HEK293 (cell line): Measurements from ENCODE around the gene ESRRA.

Experiments
- CTCF ChIA-PET: fragments of 350-600 bp; formaldehyde crosslinking; extraction: SDS; loops from one replicate; lab custom pipeline; 2021; ENCODE audit warnings: antibody characterized with exemption; lab: Yijun Ruan, JAX
- POLR2A ChIA-PET: fragments of 300-600 bp; formaldehyde crosslinking; extraction: SDS; loops from one replicate; lab custom pipeline; 2020; ENCODE audit warnings: antibody characterized with exemption, inconsistent platforms; lab: Yijun Ruan, JAX
- H3K27ac ChIP-seq: fragments of 200-500 bp; sonication (Bioruptor generic); 2 replicates; pipeline ENCODE4 v1.5.1; 2014; ENCODE audit warnings: low read depth, low read length, control low read depth, inconsistent platforms; ENCODE audit errors: extremely low read depth
- H3K36me3 ChIP-seq, 2 experiments: fragments of 200-500 bp in 1 of 2; sonication (Bioruptor generic) in 1 of 2; 1 replicate in 1 of 2; 2 replicates in 1 of 2; pipeline ENCODE4 v1.5.1; 2014 to 2017; ENCODE audit warnings: inconsistent platforms in 2 of 2, low read length in 2 of 2; ENCODE audit not compliant: control insufficient read depth in 2 of 2, insufficient read depth in 1 of 2
- H3K4me1 ChIP-seq: fragments of 200-500 bp; sonication (Bioruptor generic); 2 replicates; pipeline ENCODE4 v1.5.1; 2014; ENCODE audit warnings: mild to moderate bottlenecking, low read length, inconsistent platforms; ENCODE audit not compliant: control insufficient read depth, insufficient read depth
- H3K4me3 ChIP-seq: 2 replicates; pipeline ENCODE4 v1.5.1; 2011; ENCODE audit warnings: low read depth, mild to moderate bottlenecking, control low read depth, low read length, moderate library complexity
- H3K9me3 ChIP-seq: fragments of 200-500 bp; sonication (Bioruptor generic); 2 replicates; pipeline ENCODE4 v1.5.1; 2014; ENCODE audit warnings: low read depth, low read length, inconsistent platforms; ENCODE audit not compliant: control insufficient read depth, insufficient read depth
- CTCF ChIP-seq: fragments of 450-650 bp; formaldehyde crosslinking; IDR thresholded peaks from 2 replicates; pipeline ENCODE4 v1.5.1; 2016; ENCODE audit warnings: missing biosample characterization, missing genetic modification characterization
- GLI4 ChIP-seq: fragments of 450-650 bp; formaldehyde crosslinking; IDR thresholded peaks from 2 replicates; pipeline ENCODE4 v1.5.1; 2016; ENCODE audit warnings: missing biosample characterization, missing genetic modification characterization
- HOXA7 ChIP-seq: sonication (generic); formaldehyde crosslinking; IDR thresholded peaks from 2 replicates; pipeline ENCODE4 v1.8.1; 2022; ENCODE audit warnings: missing genetic modification reagents, borderline replicate concordance
- KLF10 ChIP-seq: fragments of 450-650 bp; IDR thresholded peaks from 2 replicates; pipeline ENCODE4 v1.5.1; 2018; ENCODE audit warnings: missing biosample characterization, mild to moderate bottlenecking, missing genetic modification characterization
- MYNN ChIP-seq: fragments of 450-650 bp; formaldehyde crosslinking; IDR thresholded peaks from 2 replicates; pipeline ENCODE4 v1.5.1; 2016; ENCODE audit warnings: missing biosample characterization, missing genetic modification characterization, borderline replicate concordance
- REPIN1 ChIP-seq: fragments of 450-650 bp; formaldehyde crosslinking; IDR thresholded peaks from 2 replicates; pipeline ENCODE4 v1.5.1; 2017; ENCODE audit warnings: missing biosample characterization, missing genetic modification characterization, low read depth
- SCRT2 ChIP-seq: fragments of 450-650 bp; formaldehyde crosslinking; IDR thresholded peaks from 2 replicates; pipeline ENCODE4 v1.5.1; 2016; ENCODE audit warnings: missing biosample characterization, missing genetic modification characterization
- TCF7L2 ChIP-seq: IDR thresholded peaks from 2 replicates; pipeline ENCODE4 v1.6.1; 2011; ENCODE audit warnings: low read depth, mild to moderate bottlenecking, inconsistent platforms, low read length, moderate library complexity, borderline replicate concordance
- ZBTB49 ChIP-seq: fragments of 450-650 bp; formaldehyde crosslinking; IDR thresholded peaks from 2 replicates; pipeline ENCODE4 v1.5.1; 2016; ENCODE audit warnings: missing biosample characterization, missing genetic modification characterization, low read depth
- ZBTB7A ChIP-seq: fragments of 450-650 bp; formaldehyde crosslinking; IDR thresholded peaks from 2 replicates; pipeline ENCODE4 v1.5.1; 2016; ENCODE audit warnings: low read depth, missing biosample characterization, missing genetic modification characterization
- ZFHX2 ChIP-seq: fragments of 450-650 bp; formaldehyde crosslinking; conservative IDR thresholded peaks from 2 replicates; pipeline ENCODE4 v1.5.1; 2016; ENCODE audit warnings: missing biosample characterization, missing genetic modification characterization
- ZNF112 ChIP-seq: fragments of 450-650 bp; formaldehyde crosslinking; IDR thresholded peaks from 2 replicates; pipeline ENCODE4 v1.5.0; 2017; ENCODE audit warnings: missing biosample characterization, missing genetic modification characterization
- ZNF121 ChIP-seq: fragments of 450-650 bp; formaldehyde crosslinking; IDR thresholded peaks from 2 replicates; pipeline ENCODE4 v1.5.1; 2016; ENCODE audit warnings: missing biosample characterization, missing genetic modification characterization
- ZNF138 ChIP-seq: fragments of 450-650 bp; formaldehyde crosslinking; IDR thresholded peaks from 2 replicates; pipeline ENCODE4 v1.5.1; 2016; ENCODE audit warnings: missing biosample characterization, missing genetic modification characterization, borderline replicate concordance
- ZNF140 ChIP-seq: fragments of 450-650 bp; formaldehyde crosslinking; IDR thresholded peaks from 2 replicates; pipeline ENCODE4 v1.5.1; 2016; ENCODE audit warnings: missing biosample characterization, missing genetic modification characterization
- ZNF146 ChIP-seq: fragments of 450-650 bp; formaldehyde crosslinking; IDR thresholded peaks from 2 replicates; pipeline ENCODE4 v1.5.1; 2016; ENCODE audit warnings: missing biosample characterization, missing genetic modification characterization
- ZNF169 ChIP-seq: fragments of 450-650 bp; formaldehyde crosslinking; IDR thresholded peaks from 2 replicates; pipeline ENCODE4 v1.5.1; 2016; ENCODE audit warnings: missing biosample characterization, missing genetic modification characterization
- ZNF26 ChIP-seq: fragments of 450-650 bp; formaldehyde crosslinking; IDR thresholded peaks from 2 replicates; pipeline ENCODE4 v1.5.1; 2016; ENCODE audit warnings: missing biosample characterization, missing genetic modification characterization
- ZNF335 ChIP-seq: fragments of 450-650 bp; formaldehyde crosslinking; conservative IDR thresholded peaks from 2 replicates; pipeline ENCODE4 v1.5.1; 2016; ENCODE audit warnings: missing biosample characterization, missing genetic modification characterization
- ZNF426 ChIP-seq: fragments of 450-650 bp; formaldehyde crosslinking; IDR thresholded peaks from 2 replicates; pipeline ENCODE4 v1.5.1; 2017; ENCODE audit warnings: missing biosample characterization, missing genetic modification characterization, mild to moderate bottlenecking, inconsistent platforms, moderate library complexity
- ZNF433 ChIP-seq: fragments of 450-650 bp; formaldehyde crosslinking; IDR thresholded peaks from 2 replicates; pipeline ENCODE4 v1.5.1; 2016; ENCODE audit warnings: missing biosample characterization, missing genetic modification characterization, low read depth
- ZNF707 ChIP-seq: fragments of 450-650 bp; formaldehyde crosslinking; IDR thresholded peaks from 2 replicates; pipeline ENCODE4 v1.5.1; 2016; ENCODE audit warnings: missing biosample characterization, missing genetic modification characterization
- TF ChIP-seq, protein P1 (sequence below): fragments of 450-650 bp; formaldehyde crosslinking; IDR thresholded peaks from 2 replicates; pipeline ENCODE4 v1.5.1; 2016; ENCODE audit warnings: missing biosample characterization, missing genetic modification characterization

The ESRRA gene

GRCh38 chr11:64267207-64267945 is 37.9 kb upstream of the ESRRA start:
- Histone ChIP-seq H3K4me3 (no peak overlapping the region), H3K36me3 (peaks cover 0 to 44% of the 10 kb centered on the region in 2 experiments; a peak in 1 of 3 replicates), H3K9me3 (no peaks in the 10 kb centered on the region), H3K4me1 (peaks cover 2% of the 10 kb centered on the region; the same call in 1 of the 2 replicates), H3K27ac (no peak overlapping the region; the same call in 1 of the 2 replicates)
- POLR2A ChIA-PET: interaction anchor here (0.6 to 7.0 kb wide), 7 partner anchors 9 to 53 kb away, joined by 3 to 96 read pairs (median 5); partner anchors contain the start of genes BAD, FKBP2, GPR137 and PLCB3
- CTCF ChIA-PET: interaction anchor here (0.6 to 6.8 kb wide), 6 partner anchors 16 to 383 kb away, joined by 3 to 81 read pairs (median 4); partner anchors contain the start of genes CATSPERZ, ESRRA and PLCB3
- TF ChIP-seq ZNF433 (tag by site-specific recombination) (no peak), ZBTB7A (tag by site-specific recombination) (no peak), SCRT2 (peak; percentile 50), ZNF335 (no peak)

DNA sequence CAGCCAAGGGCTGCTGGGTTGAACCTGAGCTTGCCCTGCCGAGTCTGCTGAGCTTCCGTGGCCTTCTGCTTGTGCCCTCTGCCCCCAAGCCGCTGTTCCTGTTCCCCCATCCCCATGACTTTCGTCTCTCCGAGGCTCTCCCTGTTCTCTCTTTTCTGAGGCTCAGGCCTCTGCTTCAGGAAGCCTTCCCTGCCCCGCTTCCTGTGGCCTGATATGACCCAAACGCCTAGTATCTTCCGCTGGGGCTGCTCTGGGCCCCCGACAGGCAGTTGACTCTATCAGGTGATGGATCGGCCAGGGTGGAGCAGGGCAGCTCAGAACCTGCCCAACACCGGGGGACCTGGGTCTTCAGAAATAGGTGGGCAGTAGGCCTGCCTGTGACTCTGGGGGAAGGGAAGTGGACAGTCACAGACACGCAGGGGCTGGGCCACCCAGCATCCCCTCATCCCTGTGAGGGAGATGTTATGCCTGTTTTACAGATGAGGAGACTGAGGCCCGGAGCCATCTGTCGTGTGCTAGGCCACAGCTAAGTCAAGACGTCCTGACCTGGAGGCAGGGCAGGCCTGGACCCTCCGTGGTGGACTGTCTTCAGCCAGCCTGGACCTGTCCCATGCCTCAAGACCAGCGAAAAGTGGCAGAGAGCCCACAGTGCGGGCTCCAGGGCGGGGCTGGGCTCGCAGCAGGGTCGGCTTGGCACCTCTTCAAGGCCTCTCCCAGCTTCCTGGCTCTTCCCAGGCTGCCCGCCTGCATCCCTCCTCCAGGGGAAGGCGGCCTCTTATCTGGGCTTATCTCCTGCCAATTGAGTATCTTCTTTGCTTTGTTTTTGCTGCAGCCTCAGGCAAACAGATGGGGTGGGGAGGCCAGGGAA is 37.1 kb upstream of the ESRRA start:
- POLR2A ChIA-PET: interaction anchor here (0.6 to 7.0 kb wide), 11 partner anchors 10 to 87 kb away, joined by 3 to 96 read pairs (median 5); partner anchors contain the start of genes BAD, FERMT3, FKBP2 and GPR137
- H3K4me1 ChIP-seq: peaks cover 2% of the 10 kb centered on the region; the same call in 1 of the 2 replicates
- TF ChIP-seq ZNF426 (no peak), ZBTB49 (tag by site-specific recombination) (no peak), TCF7L2 (no peak), MYNN (tag by site-specific recombination) (no peak), ZNF121 (no peak), KLF10 (tag by site-specific recombination) (no peak), GLI4 (tag by site-specific recombination) (no peak), REPIN1 (tag by site-specific recombination) (no peak), ZNF138 (tag by site-specific recombination) (no peak), ZNF26 (tag by site-specific recombination) (no peak), ZNF140 (no peak), ZNF146 (tag by site-specific recombination) (no peak), ZFHX2 (tag by site-specific recombination) (no peak), HOXA7 (no peak), ZNF112 (tag by site-specific recombination) (no peak), CTCF (tag by site-specific recombination) (no peak), ZNF169 (tag by site-specific recombination) (no peak), ZNF707 (tag by site-specific recombination) (no peak)
- TF ChIP-seq, protein P1, sequence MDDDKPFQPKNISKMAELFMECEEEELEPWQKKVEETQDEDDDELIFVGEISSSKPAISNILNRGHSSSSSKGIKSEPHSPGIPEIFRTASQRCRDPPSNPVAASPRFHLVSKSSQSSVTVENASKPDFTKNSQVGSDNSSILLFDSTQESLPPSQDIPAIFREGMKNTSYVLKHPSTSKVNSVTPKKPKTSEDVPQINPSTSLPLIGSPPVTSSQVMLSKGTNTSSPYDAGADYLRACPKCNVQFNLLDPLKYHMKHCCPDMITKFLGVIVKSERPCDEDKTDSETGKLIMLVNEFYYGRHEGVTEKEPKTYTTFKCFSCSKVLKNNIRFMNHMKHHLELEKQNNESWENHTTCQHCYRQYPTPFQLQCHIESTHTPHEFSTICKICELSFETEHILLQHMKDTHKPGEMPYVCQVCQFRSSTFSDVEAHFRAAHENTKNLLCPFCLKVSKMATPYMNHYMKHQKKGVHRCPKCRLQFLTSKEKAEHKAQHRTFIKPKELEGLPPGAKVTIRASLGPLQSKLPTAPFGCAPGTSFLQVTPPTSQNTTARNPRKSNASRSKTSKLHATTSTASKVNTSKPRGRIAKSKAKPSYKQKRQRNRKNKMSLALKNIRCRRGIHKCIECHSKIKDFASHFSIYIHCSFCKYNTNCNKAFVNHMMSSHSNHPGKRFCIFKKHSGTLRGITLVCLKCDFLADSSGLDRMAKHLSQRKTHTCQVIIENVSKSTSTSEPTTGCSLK (tag by site-specific recombination): no peak

More for the DNA sequence above, 37.1 kb upstream of the ESRRA start:
- peaks cover 0 to 39% of the 10 kb centered on the region in 2 experiments; a peak in 1 of 3 replicates for H3K36me3 ChIP-seq
- H3K4me3 ChIP-seq: no peak overlapping the region
- H3K27ac ChIP-seq: peak overlapping the region; percentile 83
- no peaks in the 10 kb centered on the region for H3K9me3 ChIP-seq
- CTCF ChIA-PET: interaction anchor here (0.7 to 6.8 kb wide), 6 partner anchors 16 to 382 kb away, joined by 3 to 81 read pairs (median 4); partner anchors contain the start of genes CATSPERZ, ESRRA and PLCB3
